PC-9 (cell line): ENCODE measurements around the gene SELE.

Experiments used
- CTCF ChIP-seq: fragments of 200-600 bp; sonication (generic); conservative IDR thresholded peaks from 2 replicates; pipeline ENCODE4 v1.6.1; 2017; ENCODE audit warnings: mixed run types, antibody characterized with exemption, mild to moderate bottlenecking, moderate library complexity
- EZH2 ChIP-seq: fragments of 200-600 bp; sonication (generic); IDR thresholded peaks from 2 replicates; pipeline ENCODE4 v1.8.0; 2017; ENCODE audit warnings: antibody characterized with exemption, low read depth

- TF ChIP-seq CTCF (no peak), EZH2 (no peak)
These were observed 48.7 kb upstream of the SELE start for GRCh38 chr1:169782596-169782995.
